Measurements from ENCODE around the gene MIXL1.
A peak's percentile ranks its signal among the peaks of the same experiment; 100 is the strongest.

Gene MIXL1

DNA sequence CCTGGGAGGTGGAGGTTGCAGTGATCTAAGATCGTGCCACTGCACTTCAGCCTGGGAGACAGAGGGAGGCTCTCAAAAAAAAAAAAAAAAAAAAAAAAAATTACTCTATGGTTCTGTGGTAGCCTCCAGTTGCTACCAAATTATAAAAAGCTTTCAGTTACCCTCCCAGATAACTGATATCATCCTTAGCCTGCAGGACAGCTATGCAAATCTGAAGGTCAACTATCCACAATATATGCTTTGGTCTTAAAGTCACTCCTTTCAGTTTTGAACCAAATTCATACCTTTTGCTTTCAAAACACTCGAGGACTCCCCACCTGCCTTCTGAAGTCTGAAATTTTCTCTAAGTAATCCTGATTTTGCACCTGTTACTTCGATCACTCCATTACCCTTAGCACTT lies 3.1 kb downstream of the MIXL1 start:
- no peaks in the 10 kb centered on the region for H3K9me3 ChIP-seq (ENCODE audit: control extremely low read depth in 1 of 5, control insufficient read depth in 4 of 5, insufficient read depth in 2 of 5, low read depth in 1 of 5, low read length in 4 of 5)
- H3K4me1 ChIP-seq (ENCODE audit: control extremely low read depth in 1 of 4, control insufficient read depth in 4 of 4, insufficient read depth in 4 of 4, low read length in 3 of 4) = peaks cover 0 to 9% (median 8%) of the 10 kb centered on the region in 4 experiments
- ChIA-PET POLR2A (no interaction called here), CTCF (no interaction called here)
- WGBS (ENCODE audit: insufficient coverage) = 88% methylated on average over 1 of the region's 3 CpGs
- H3K27ac ChIP-seq (ENCODE audit: insufficient read depth in 1 of 2, low read depth in 1 of 2, low read length in 2 of 2, poor library complexity in 1 of 2, severe bottlenecking in 2 of 2) = no peak overlapping the region
- no peak for DNase-seq
- H3K36me3 ChIP-seq (ENCODE audit: control insufficient read depth in 4 of 4, insufficient read depth in 4 of 4, low read length in 3 of 4) = peaks cover 3 to 15% (median 8%) of the 10 kb centered on the region in 4 experiments
- no peaks in the 10 kb centered on the region for H3K27me3 ChIP-seq (replicated peaks in 2 of 5; ENCODE audit: control insufficient read depth in 4 of 5, insufficient read depth in 5 of 5, low read length in 4 of 5)
- H3K4me3 ChIP-seq (ENCODE audit: control insufficient read depth in 1 of 7, extremely low read depth in 1 of 7, insufficient read depth in 4 of 7, low read depth in 2 of 7, low read length in 6 of 7) = no peak overlapping the region

DNA sequence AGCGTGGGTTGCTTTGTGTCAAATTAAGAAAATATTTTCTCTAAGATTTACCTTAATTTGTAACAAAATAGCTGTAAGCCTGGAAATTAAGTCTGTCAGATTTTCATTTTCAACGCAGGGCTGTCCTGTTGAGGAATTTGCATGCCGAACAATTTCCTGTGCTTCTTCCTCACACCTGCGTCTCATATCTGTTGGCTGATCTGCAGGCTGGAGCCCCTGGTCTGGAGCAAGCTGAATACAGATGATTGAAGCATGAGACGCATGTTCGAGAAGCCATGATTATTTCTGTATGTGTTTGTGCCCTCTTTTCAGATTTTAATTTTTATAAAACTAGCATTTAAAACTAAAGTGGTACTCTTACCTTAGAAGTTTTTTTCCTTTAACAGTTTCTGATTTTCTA lies 9.8 kb downstream of the MIXL1 start:
- ChIA-PET CTCF (interaction anchor here (0.9 kb wide), 2 partner anchors 36 to 53 kb away, joined by 3 read pairs; no protein-coding TSS in a partner anchor), POLR2A (no interaction called here)
- peaks cover 9 to 45% (median 18%) of the 10 kb centered on the region in 4 experiments for H3K36me3 ChIP-seq (ENCODE audit: control insufficient read depth in 4 of 4, insufficient read depth in 4 of 4, low read length in 3 of 4)
- 33% methylated on average over 3 of the region's 6 CpGs for WGBS (ENCODE audit: insufficient coverage)
- no peaks in the 10 kb centered on the region for H3K27me3 ChIP-seq (replicated peaks in 2 of 5; ENCODE audit: control insufficient read depth in 4 of 5, insufficient read depth in 5 of 5, low read length in 4 of 5)
- H3K9me3 ChIP-seq (ENCODE audit: control extremely low read depth in 1 of 5, control insufficient read depth in 4 of 5, insufficient read depth in 2 of 5, low read depth in 1 of 5, low read length in 4 of 5) = no peaks in the 10 kb centered on the region
- H3K4me1 ChIP-seq (ENCODE audit: control extremely low read depth in 1 of 4, control insufficient read depth in 4 of 4, insufficient read depth in 4 of 4, low read length in 3 of 4) = peaks cover 0 to 7% (median 1%) of the 10 kb centered on the region in 4 experiments
- DNase-seq = peak in 1 of 3 donors; percentile 18
- no peak overlapping the region for H3K4me3 ChIP-seq (ENCODE audit: control insufficient read depth in 1 of 7, extremely low read depth in 1 of 7, insufficient read depth in 4 of 7, low read depth in 2 of 7, low read length in 6 of 7)
- no peak overlapping the region for H3K27ac ChIP-seq (ENCODE audit: insufficient read depth in 1 of 2, low read depth in 1 of 2, low read length in 2 of 2, poor library complexity in 1 of 2, severe bottlenecking in 2 of 2)

- Histone ChIP-seq H3K27ac (ENCODE audit: insufficient read depth in 1 of 2, low read depth in 1 of 2, low read length in 2 of 2, poor library complexity in 1 of 2, severe bottlenecking in 2 of 2) (no peak overlapping the region), H3K4me1 (ENCODE audit: control extremely low read depth in 1 of 4, control insufficient read depth in 4 of 4, insufficient read depth in 4 of 4, low read length in 3 of 4) (peaks cover 0 to 7% (median 1%) of the 10 kb centered on the region in 4 experiments), H3K27me3 (replicated peaks in 2 of 5; ENCODE audit: control insufficient read depth in 4 of 5, insufficient read depth in 5 of 5, low read length in 4 of 5) (no peaks in the 10 kb centered on the region), H3K36me3 (ENCODE audit: control insufficient read depth in 4 of 4, insufficient read depth in 4 of 4, low read length in 3 of 4) (peaks cover 7 to 41% (median 17%) of the 10 kb centered on the region in 4 experiments), H3K9me3 (ENCODE audit: control extremely low read depth in 1 of 5, control insufficient read depth in 4 of 5, insufficient read depth in 2 of 5, low read depth in 1 of 5, low read length in 4 of 5) (no peaks in the 10 kb centered on the region), H3K4me3 (ENCODE audit: control insufficient read depth in 1 of 7, extremely low read depth in 1 of 7, insufficient read depth in 4 of 7, low read depth in 2 of 7, low read length in 6 of 7) (no peak overlapping the region)
- CTCF ChIA-PET = no interaction called here
- DNase-seq = peak; percentile 54 to 74 (median 58)
- 49% methylated on average over 2 of the region's 3 CpGs for WGBS (ENCODE audit: insufficient coverage)
- POLR2A ChIA-PET = no interaction called here
Measured at GRCh38 chr1:226233806-226234205, 10.3 kb downstream of the MIXL1 start.

DNA sequence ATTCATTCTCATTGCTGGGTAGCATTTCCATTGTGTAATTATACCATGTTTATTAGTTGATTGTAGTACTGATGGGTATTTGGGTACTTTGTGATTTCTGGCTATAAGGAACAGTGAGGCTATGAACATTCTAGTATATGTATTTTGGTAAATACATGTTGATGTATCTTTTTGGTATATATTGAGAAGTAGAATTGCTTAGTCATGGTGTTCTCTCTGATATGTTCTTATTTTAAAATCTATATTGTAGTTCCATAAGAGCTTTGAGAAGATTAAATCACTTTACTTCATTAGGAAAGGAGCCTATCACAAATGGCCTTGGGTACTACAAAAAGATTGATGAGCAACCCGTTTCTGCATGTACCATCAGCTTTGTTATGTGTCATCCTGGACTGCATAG lies 13.4 kb downstream of the MIXL1 start:
- no CpG with 5 or more reads among the region's 1 CpG for WGBS (ENCODE audit: insufficient coverage)
- CTCF ChIA-PET = interaction anchor here (0.7 to 0.8 kb wide), 2 partner anchors 55 to 1697 kb away, joined by 3 read pairs; no protein-coding TSS in a partner anchor
- H3K36me3 ChIP-seq (ENCODE audit: control insufficient read depth in 4 of 4, insufficient read depth in 4 of 4, low read length in 3 of 4) = peaks cover 7 to 35% (median 12%) of the 10 kb centered on the region in 4 experiments

GRCh38 chr1:226239421-226239820 lies 16.0 kb downstream of the MIXL1 start:
- ChIA-PET POLR2A (no interaction called here), CTCF (interaction anchor here (1.1 kb wide), 1 partner anchor 33 kb away, joined by 3 read pairs; no protein-coding TSS in a partner anchor)
- Histone ChIP-seq H3K27ac (ENCODE audit: insufficient read depth in 1 of 2, low read depth in 1 of 2, low read length in 2 of 2, poor library complexity in 1 of 2, severe bottlenecking in 2 of 2) (no peak overlapping the region), H3K4me3 (ENCODE audit: control insufficient read depth in 1 of 7, extremely low read depth in 1 of 7, insufficient read depth in 4 of 7, low read depth in 2 of 7, low read length in 6 of 7) (no peak overlapping the region), H3K4me1 (ENCODE audit: control extremely low read depth in 1 of 4, control insufficient read depth in 4 of 4, insufficient read depth in 4 of 4, low read length in 3 of 4) (no peaks in the 10 kb centered on the region), H3K27me3 (replicated peaks in 2 of 5; ENCODE audit: control insufficient read depth in 4 of 5, insufficient read depth in 5 of 5, low read length in 4 of 5) (no peaks in the 10 kb centered on the region), H3K9me3 (ENCODE audit: control extremely low read depth in 1 of 5, control insufficient read depth in 4 of 5, insufficient read depth in 2 of 5, low read depth in 1 of 5, low read length in 4 of 5) (no peaks in the 10 kb centered on the region), H3K36me3 (ENCODE audit: control insufficient read depth in 4 of 4, insufficient read depth in 4 of 4, low read length in 3 of 4) (peaks cover 5 to 23% (median 10%) of the 10 kb centered on the region in 4 experiments)
- DNase-seq = no peak
- WGBS (ENCODE audit: insufficient coverage) = 100% methylated on average over 1 of the region's 3 CpGs

More for the DNA sequence above, 13.4 kb downstream of the MIXL1 start:
- Histone ChIP-seq H3K27me3 (replicated peaks in 2 of 5; ENCODE audit: control insufficient read depth in 4 of 5, insufficient read depth in 5 of 5, low read length in 4 of 5) (no peaks in the 10 kb centered on the region), H3K4me3 (ENCODE audit: control insufficient read depth in 1 of 7, extremely low read depth in 1 of 7, insufficient read depth in 4 of 7, low read depth in 2 of 7, low read length in 6 of 7) (no peak overlapping the region), H3K27ac (ENCODE audit: insufficient read depth in 1 of 2, low read depth in 1 of 2, low read length in 2 of 2, poor library complexity in 1 of 2, severe bottlenecking in 2 of 2) (no peak overlapping the region), H3K9me3 (ENCODE audit: control extremely low read depth in 1 of 5, control insufficient read depth in 4 of 5, insufficient read depth in 2 of 5, low read depth in 1 of 5, low read length in 4 of 5) (no peaks in the 10 kb centered on the region), H3K4me1 (ENCODE audit: control extremely low read depth in 1 of 4, control insufficient read depth in 4 of 4, insufficient read depth in 4 of 4, low read length in 3 of 4) (peaks cover 0 to 7% (median 1%) of the 10 kb centered on the region in 4 experiments)
- no peak for DNase-seq
- POLR2A ChIA-PET = no interaction called here

- POLR2A ChIA-PET = no interaction called here
- 25% methylated on average over 1 of the region's 2 CpGs for WGBS (ENCODE audit: insufficient coverage)
- Histone ChIP-seq H3K27ac (ENCODE audit: insufficient read depth in 1 of 2, low read depth in 1 of 2, low read length in 2 of 2, poor library complexity in 1 of 2, severe bottlenecking in 2 of 2) (peak overlapping the region; percentile 1 to 25), H3K27me3 (replicated peaks in 2 of 5; ENCODE audit: control insufficient read depth in 4 of 5, insufficient read depth in 5 of 5, low read length in 4 of 5) (no peaks in the 10 kb centered on the region), H3K9me3 (ENCODE audit: control extremely low read depth in 1 of 5, control insufficient read depth in 4 of 5, insufficient read depth in 2 of 5, low read depth in 1 of 5, low read length in 4 of 5) (no peaks in the 10 kb centered on the region), H3K4me3 (ENCODE audit: control insufficient read depth in 1 of 7, extremely low read depth in 1 of 7, insufficient read depth in 4 of 7, low read depth in 2 of 7, low read length in 6 of 7) (no peak overlapping the region), H3K36me3 (ENCODE audit: control insufficient read depth in 4 of 4, insufficient read depth in 4 of 4, low read length in 3 of 4) (peaks cover 0 to 16% (median 10%) of the 10 kb centered on the region in 4 experiments), H3K4me1 (ENCODE audit: control extremely low read depth in 1 of 4, control insufficient read depth in 4 of 4, insufficient read depth in 4 of 4, low read length in 3 of 4) (peaks cover 0 to 3% (median 0%) of the 10 kb centered on the region in 4 experiments)
- DNase-seq = peak; percentile 6 to 61 (median 59)
- CTCF ChIA-PET = no interaction called here
Measured at GRCh38 chr1:226248091-226248490, 24.6 kb downstream of the MIXL1 start.

DNA sequence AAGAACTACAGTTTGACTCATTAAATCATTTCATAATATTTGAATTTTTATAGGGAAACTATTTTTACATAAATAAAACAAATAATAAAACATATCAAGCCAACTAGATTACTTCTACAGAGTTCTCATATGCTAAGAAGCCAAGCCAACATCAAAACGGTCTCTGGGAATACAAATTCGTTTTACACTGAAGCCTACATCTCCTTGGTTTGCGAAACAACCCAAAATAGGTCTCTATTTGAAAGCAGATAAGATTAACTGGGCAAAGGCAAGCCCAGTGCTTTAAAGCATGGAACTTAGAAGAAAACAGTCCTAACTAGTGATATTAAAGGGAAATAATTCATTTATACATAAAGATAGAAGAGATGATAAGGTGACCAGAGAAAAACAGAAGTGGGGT lies 25.3 kb downstream of the MIXL1 start:
- H3K4me3 ChIP-seq (ENCODE audit: control insufficient read depth in 1 of 7, extremely low read depth in 1 of 7, insufficient read depth in 4 of 7, low read depth in 2 of 7, low read length in 6 of 7) = no peak overlapping the region
- CTCF ChIA-PET = no interaction called here
- H3K27me3 ChIP-seq (replicated peaks in 2 of 5; ENCODE audit: control insufficient read depth in 4 of 5, insufficient read depth in 5 of 5, low read length in 4 of 5) = no peaks in the 10 kb centered on the region
- H3K9me3 ChIP-seq (ENCODE audit: control extremely low read depth in 1 of 5, control insufficient read depth in 4 of 5, insufficient read depth in 2 of 5, low read depth in 1 of 5, low read length in 4 of 5) = no peaks in the 10 kb centered on the region
- H3K36me3 ChIP-seq (ENCODE audit: control insufficient read depth in 4 of 4, insufficient read depth in 4 of 4, low read length in 3 of 4) = peaks cover 0 to 17% (median 10%) of the 10 kb centered on the region in 4 experiments
- POLR2A ChIA-PET = no interaction called here
- no peak overlapping the region for H3K27ac ChIP-seq (ENCODE audit: insufficient read depth in 1 of 2, low read depth in 1 of 2, low read length in 2 of 2, poor library complexity in 1 of 2, severe bottlenecking in 2 of 2)
- DNase-seq = no peak
- H3K4me1 ChIP-seq (ENCODE audit: control extremely low read depth in 1 of 4, control insufficient read depth in 4 of 4, insufficient read depth in 4 of 4, low read length in 3 of 4) = peaks cover 0 to 3% (median 0%) of the 10 kb centered on the region in 4 experiments
- 100% methylated on average over 1 of the region's 3 CpGs for WGBS (ENCODE audit: insufficient coverage)
